ENCODE results near the gene STXBP1.
A peak's percentile ranks its signal among the peaks of the same experiment; 100 is the strongest.

The STXBP1 gene

DNA sequence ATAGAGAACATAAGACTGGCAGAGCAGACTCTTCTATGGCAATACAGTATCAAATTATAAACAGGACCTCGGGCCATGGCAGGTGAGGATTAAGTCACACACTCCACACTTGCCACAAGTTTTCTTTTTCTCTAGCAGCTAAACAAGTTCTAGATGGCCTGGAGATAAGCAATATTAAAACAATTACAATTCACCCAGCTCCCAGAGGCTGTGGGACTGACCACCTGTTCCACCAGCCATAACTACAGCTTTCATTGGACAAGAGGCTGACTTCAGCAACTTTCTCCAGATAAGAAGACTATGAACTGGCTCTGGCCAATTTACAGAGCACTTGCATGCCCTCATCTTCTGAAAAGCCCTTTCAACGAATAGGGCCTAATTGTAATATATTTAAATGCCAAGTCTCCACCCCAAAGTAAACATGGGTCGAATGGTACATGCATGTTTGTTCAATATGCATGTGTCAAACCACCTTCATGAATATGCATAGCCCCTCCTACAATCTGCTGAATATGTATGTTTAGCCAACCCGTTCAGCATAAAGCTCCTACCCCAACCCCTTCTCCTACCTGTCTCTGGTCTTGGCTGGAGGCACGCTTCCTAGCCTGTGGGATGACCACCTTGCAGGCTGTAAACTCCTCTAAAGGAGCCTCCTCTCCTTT, 88.6 kb downstream of the STXBP1 start:
- Mint-ChIP-seq H3K36me3 (peaks cover 7% of the 10 kb centered on the region), H3K27ac (peak overlapping the region; percentile 43), H3K4me3 (peak overlapping the region; percentile 74)

DNA sequence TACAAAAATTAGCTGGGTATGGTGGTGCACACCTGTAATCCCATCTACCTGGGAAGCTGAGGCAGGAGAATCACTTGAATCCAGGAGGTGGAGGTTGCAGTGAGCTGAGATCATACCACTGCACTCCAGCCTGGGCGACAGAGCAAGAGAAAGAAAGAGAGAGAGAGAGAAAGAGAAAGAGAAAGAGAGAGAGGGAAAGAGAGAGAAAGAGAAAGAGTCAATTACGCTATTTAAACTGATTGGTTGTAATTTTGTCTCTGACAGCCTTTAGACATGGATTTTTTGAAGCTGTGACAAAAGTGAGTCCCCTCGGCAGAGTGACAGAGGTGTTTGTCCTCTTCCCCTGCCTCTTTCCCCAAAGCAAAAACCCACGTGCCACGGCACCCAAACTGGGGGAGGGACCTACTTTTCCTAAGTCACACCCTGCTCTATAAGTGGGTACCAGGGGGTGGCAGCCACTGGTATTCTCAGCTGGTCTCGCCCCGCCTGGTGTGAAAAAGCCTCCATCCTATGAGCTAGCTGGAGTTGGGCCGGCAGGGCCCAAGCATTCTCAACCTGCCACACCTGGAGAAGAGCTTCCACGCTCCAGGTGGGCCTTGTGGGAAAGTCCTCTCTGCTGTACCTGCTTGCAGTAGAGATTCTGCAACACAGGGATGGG, 91.3 kb downstream of the STXBP1 start:
- H3K4me3 Mint-ChIP-seq = no peak overlapping the region
- DNase-seq (ENCODE audit: low spot score in 2 of 2) (no peak), ATAC-seq (no peak)
- peaks cover 31% of the 10 kb centered on the region for H3K4me1 Mint-ChIP-seq
- peaks cover 7% of the 10 kb centered on the region for H3K36me3 Mint-ChIP-seq
- H3K9me3 Mint-ChIP-seq = no peaks in the 10 kb centered on the region
- peak overlapping the region; percentile 15 for H3K27ac Mint-ChIP-seq

More for the DNA sequence above, 88.6 kb downstream of the STXBP1 start:
- no peak for DNase-seq (ENCODE audit: low spot score in 2 of 2)
- Mint-ChIP-seq H3K4me1 (peaks cover 22% of the 10 kb centered on the region), H3K9me3 (no peaks in the 10 kb centered on the region)
- ATAC-seq = no peak

DNA sequence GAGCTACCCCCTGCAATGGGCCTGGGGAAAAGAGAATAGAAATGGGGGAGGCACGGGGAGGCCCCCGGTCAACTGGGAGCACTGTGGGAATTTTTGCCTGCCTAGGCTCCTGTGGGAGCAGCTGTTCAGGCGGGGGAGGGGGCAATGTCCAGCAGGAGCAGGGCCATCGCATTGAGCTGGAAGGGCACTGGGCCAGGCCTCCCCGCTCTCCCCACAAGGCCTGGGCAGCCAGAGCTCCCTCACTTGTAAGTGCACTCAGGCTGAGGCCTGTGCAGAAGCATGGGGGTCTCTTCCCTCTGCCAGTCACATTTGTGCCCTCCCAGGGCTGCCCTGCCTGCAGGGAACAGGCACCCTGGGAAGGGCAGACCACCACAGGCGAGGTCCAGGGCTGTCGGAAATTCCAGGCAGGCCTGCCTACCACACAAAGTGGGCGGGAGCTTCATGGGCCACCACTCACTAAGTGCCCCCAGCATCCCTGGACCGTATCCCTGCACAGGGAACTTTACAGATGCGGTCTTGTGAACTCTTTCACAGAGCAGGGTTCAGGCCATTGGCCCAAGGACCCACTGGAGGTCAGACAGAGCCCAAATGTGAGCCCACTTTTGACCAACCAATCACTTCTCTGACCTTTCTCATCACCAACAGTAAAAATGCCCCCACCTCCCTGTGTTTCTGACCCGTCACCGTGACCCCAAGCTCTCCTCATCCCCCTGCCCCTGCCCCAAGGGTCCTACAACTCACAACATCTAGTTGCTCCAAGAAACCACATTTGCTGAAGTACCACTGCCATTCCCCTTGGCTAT, 93.7 kb downstream of the STXBP1 start:
- H3K36me3 Mint-ChIP-seq = no peaks in the 10 kb centered on the region
- no peak overlapping the region for H3K4me3 Mint-ChIP-seq
- no peaks in the 10 kb centered on the region for H3K9me3 Mint-ChIP-seq
- DNase-seq (ENCODE audit: low spot score in 2 of 2) = no peak
- no peak overlapping the region for H3K27ac Mint-ChIP-seq
- no peak for ATAC-seq
- peaks cover 22% of the 10 kb centered on the region for H3K4me1 Mint-ChIP-seq

DNA sequence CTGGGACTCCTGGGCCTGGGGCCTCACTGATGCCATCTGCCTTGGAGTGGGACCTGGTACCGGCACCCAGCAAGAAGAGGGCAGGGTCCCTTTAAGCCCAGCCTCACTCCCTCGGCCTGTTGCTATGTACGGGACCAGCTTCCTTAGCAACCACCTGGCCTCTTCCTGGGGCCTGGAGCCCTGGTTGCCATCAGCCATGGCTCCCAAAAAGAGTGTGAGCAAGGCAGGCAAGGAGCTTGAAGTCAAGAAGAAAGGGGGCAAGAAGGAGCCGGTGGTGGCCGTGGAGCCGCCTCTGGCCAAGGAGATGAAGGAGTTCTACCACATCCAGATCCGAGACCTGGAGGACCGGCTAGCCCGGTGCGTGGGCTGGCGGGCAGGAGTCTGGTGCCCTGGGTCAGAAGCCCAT, 94.8 kb downstream of the STXBP1 start, which contains the start of gene CFAP157:
Gene CFAP157 (plus strand): TSS at position 153 of the 406 bp plus-strand sequence. CDS start 44 bp downstream, at position 197.
- Mint-ChIP-seq H3K9me3 (no peaks in the 10 kb centered on the region), H3K36me3 (peaks cover 7% of the 10 kb centered on the region), H3K27ac (peak within 1 kb of the TSS; percentile 77), H3K4me3 (no peak within 1 kb of the TSS), H3K4me1 (peaks cover 28% of the 10 kb centered on the region)
- DNase-seq (ENCODE audit: low spot score in 2 of 2) (no peak), ATAC-seq (no peak)

DNA sequence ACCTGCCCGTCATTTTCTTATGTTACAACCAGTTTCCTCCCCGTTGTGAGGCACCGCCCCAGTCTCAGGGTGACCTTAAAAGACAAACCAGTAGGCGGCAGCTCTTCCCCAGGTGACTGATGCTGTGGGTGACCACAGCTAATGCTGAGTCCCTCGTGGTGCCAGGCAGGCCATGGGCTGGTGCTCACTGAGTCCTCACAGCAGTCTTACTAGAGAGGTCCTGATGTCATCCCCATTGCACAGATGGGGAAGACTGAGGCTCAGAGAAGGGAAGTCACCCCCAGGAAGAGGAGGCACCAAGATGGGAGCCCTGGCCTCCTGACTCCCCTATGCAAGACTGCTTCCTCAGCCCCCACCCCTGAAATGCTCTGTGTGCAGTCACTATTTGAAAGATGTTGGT, 95.7 kb downstream of the STXBP1 start:
- DNase-seq (ENCODE audit: low spot score in 2 of 2) (no peak), ATAC-seq (peak; percentile 95)
- H3K4me3 Mint-ChIP-seq = no peak overlapping the region
- no peaks in the 10 kb centered on the region for H3K9me3 Mint-ChIP-seq
- H3K27ac Mint-ChIP-seq = peak overlapping the region; percentile 77
- peaks cover 28% of the 10 kb centered on the region for H3K4me1 Mint-ChIP-seq
- H3K36me3 Mint-ChIP-seq = peaks cover 7% of the 10 kb centered on the region

DNA sequence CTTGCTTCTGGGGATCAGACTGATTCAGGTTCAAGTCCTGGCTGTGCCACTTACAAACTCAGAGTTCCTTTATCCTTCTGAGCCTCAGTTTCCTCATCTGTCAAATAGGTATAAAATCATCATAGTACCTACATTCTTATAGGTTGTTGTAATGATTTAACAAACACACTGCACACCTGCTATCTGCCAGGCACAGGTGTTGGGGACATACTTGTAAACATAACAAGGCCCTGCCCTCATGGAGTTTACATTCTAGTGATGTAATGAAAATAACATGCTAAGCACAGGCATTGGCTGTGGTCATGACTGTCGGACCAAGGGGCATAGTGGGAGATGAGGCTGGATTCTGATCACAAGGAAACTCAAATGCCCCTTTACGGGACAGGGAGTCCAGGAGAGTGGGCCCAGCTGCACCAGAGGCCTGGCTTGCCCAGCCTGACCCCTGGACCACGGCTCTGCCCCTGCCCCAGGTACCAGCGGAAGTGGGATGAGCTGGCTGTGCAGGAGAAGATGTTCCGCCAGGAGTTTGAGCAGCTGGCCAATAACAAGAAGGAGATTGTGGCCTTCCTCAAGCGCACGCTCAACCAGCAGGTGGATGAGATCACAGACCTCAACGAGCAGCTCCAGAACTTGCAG, 97.0 kb downstream of the STXBP1 start:
- Mint-ChIP-seq H3K9me3 (no peaks in the 10 kb centered on the region), H3K36me3 (peaks cover 7% of the 10 kb centered on the region)
- no peak for ATAC-seq

DNA sequence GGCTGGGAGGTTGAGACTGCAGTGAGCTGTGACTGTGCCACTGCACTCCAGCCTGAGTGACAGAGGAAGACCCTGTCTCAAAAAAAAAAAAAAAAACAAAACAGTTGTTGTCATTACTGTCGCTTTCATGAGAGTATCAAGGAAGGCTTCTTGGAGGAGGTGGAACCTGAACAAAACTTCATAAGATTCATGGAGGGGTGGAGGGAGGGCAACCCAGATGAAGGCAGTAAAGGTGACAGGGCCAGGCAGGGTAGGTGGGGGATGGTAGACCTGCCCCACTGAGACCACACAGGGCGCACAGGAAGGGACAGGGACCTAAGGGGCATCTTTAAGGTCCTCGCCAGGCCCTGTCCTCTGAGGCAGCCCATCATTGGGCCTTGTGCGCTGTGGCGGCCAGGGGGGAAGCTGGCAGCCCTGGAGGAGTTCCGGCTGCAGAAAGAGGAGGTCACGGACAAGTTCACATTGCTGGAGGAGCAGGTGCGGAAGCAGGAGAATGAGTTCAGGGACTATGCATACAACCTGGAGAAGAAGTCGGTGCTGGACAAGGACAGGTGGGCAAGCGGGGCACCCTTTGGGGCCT, 98.2 kb downstream of the STXBP1 start:
- Mint-ChIP-seq H3K4me1 (peaks cover 35% of the 10 kb centered on the region), H3K9me3 (no peaks in the 10 kb centered on the region), H3K27ac (peak overlapping the region; percentile 66), H3K4me3 (no peak overlapping the region), H3K36me3 (peaks cover 8% of the 10 kb centered on the region)
- ATAC-seq (no peak), DNase-seq (ENCODE audit: low spot score in 2 of 2) (no peak)

More for the DNA sequence above, 97.0 kb downstream of the STXBP1 start:
- DNase-seq (ENCODE audit: low spot score in 2 of 2) = no peak
- H3K4me1 Mint-ChIP-seq = peaks cover 28% of the 10 kb centered on the region
- no peak overlapping the region for H3K4me3 Mint-ChIP-seq
- H3K27ac Mint-ChIP-seq = no peak overlapping the region

DNA sequence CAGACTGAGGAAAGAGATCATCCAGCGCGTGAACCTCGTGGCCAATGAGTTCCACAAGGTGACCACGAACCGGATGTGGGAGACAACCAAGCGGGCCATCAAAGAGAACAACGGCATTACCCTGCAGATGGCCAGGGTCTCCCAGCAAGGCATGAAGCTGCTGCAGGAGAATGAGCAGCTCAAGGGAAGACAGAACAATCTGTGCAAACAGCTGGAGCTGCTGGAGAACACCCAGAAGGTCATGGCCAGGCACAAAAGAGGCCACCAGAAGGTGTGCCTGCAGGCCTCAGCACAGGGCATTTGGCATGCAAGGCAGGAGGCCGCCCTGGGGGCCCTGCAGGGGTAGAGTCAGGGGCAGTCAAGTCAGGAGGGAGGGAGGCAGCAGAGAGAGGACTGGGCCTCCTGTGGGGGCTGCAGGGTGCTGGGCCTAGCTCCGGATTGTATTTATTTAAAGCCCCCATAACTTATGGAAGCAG, 99.2 kb downstream of the STXBP1 start:
- no peak for DNase-seq (ENCODE audit: low spot score in 2 of 2)
- Mint-ChIP-seq H3K36me3 (peaks cover 14% of the 10 kb centered on the region), H3K4me3 (no peak overlapping the region), H3K4me1 (peaks cover 45% of the 10 kb centered on the region), H3K27ac (peak overlapping the region; percentile 66), H3K9me3 (no peaks in the 10 kb centered on the region)
- no peak for ATAC-seq

DNA sequence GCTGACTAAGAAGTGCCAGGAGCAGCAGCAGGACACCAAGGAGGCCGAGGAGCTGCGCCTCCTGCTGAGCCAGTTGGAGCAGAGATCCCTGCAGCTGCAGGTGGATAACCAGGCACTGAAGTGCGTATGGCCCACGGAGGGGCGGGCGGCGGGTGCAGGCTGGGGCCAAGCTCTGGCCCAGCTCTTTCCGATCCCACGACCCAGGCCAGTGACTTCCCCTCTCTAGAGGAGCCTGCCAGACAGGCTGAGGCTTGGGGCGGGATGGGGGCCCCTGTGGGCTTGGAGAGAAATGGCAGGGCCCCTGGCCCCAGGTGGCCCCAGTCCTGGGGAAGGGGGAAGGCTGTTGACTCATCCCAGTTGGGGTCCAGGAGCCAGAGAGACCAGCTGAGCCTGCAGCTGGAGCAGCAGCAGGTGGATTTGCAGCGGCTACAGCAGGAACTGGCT, 99.8 kb downstream of the STXBP1 start:
- Mint-ChIP-seq H3K27ac (peak overlapping the region; percentile 66), H3K4me1 (peaks cover 47% of the 10 kb centered on the region), H3K9me3 (no peaks in the 10 kb centered on the region), H3K4me3 (no peak overlapping the region), H3K36me3 (peaks cover 14% of the 10 kb centered on the region)
- no peak for DNase-seq (ENCODE audit: low spot score in 2 of 2)
- no peak for ATAC-seq

DNA sequence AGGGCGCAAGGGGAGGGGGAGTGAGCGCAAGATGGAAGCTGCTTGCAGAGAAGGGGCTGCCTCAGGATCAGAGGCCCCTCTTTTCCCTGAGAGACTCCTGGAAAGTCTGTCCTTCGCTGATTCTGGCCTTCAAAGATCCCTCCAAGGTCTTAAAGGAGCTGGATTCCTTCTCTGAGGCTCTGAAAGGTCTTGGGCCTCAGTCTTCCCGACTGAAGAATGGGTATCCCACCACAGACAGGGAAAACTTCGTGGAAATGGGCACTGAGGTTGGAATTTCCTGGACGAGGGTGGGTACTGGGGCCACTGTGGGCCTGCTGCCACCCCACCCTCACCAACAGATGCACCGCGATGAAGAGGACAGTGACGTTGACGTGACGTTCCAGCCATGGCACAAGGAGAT, 100.3 kb downstream of the STXBP1 start:
- no peak overlapping the region for H3K27ac Mint-ChIP-seq
- H3K36me3 Mint-ChIP-seq = peaks cover 14% of the 10 kb centered on the region
- ATAC-seq = no peak
- H3K9me3 Mint-ChIP-seq = no peaks in the 10 kb centered on the region
- peaks cover 44% of the 10 kb centered on the region for H3K4me1 Mint-ChIP-seq
- H3K4me3 Mint-ChIP-seq = no peak overlapping the region
- DNase-seq (ENCODE audit: low spot score in 2 of 2) = no peak

DNA sequence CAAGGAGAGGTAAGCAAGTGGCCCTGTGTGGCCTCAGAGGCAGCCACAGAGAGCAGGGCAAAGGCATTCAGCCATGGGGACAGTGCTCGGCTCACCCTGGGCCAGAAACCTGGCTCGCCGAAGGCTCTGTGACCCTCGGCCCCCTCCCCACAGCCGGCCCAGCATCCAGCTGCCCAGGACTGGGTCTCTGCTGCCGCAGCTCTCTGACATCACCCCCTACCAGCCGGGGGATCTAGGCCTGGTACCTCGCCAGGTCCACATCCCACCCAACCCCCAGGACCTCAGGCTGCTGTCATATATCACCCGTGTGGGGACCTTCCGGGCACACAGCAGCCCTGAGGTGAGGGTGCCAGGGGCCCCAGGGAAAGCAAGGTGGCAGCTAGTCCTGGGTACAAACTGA, 100.8 kb downstream of the STXBP1 start:
- H3K9me3 Mint-ChIP-seq = no peaks in the 10 kb centered on the region
- no peak for ATAC-seq
- DNase-seq (ENCODE audit: low spot score in 2 of 2) = no peak
- no peak overlapping the region for H3K4me3 Mint-ChIP-seq
- H3K4me1 Mint-ChIP-seq = peaks cover 39% of the 10 kb centered on the region
- peaks cover 14% of the 10 kb centered on the region for H3K36me3 Mint-ChIP-seq
- H3K27ac Mint-ChIP-seq = no peak overlapping the region

DNA sequence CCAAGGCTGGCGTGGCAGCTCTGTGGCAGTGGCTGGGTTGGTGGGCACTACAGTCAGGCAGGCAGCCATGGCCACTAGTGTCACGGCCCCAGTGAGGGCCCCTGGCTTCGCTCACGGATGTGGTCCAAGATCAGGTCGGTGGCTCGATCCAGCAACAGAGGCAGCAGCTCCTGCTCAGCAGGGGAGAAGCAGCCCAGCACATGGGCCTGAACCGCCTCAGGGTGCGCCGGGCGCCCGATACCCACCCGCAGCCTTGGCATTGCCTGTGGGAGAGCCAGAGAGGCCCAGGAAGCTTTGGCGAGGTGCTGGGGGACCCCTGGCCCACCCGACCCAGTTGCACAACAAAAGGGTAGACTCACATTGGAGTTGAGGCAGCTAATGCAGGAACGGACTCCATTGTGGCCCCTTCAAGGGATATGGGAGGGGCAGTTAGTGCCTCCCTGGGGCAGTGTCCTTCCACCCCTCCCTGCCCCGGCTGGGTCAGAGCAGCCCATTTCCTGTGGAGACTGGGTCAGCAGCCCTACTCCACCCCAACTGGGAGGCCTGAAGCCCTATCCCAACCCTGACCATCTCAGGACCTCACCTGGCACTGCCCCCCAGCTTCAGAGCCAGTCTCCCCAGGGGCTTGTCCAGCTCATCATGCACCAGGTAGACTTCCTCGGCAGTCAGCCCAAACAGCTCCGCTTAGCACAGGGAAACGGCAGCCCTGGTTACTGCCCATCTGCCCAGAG, 102.1 kb downstream of the STXBP1 start:
- H3K4me1 Mint-ChIP-seq = peaks cover 39% of the 10 kb centered on the region
- peak overlapping the region; percentile 56 for H3K27ac Mint-ChIP-seq

DNA sequence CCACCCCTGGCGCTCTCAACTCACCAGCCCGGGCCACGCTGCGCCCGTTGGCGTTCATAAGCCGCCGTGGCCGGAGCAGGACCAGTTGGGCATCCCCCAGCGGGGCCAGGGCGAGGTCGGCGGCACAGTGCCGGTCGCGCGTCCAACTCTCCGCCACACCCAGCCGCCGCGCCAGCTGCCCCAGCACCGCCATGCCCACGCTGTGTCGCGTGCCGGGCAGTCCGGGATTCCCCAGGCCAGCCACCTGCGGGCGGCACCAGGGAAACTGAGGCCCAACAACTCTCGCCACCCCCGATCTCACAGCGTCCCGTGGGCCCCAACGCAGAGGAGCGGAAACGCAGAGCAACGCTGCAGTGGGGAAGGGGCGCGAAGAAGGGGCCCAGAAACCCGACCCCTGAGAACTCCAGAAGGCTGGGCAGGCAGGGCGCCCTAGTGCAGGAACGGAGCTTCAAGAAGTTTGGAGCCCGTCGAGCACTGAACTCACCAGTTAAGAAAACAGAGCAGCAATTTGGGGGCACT, 102.9 kb downstream of the STXBP1 start:
- ATAC-seq = no peak
- no peaks in the 10 kb centered on the region for H3K9me3 Mint-ChIP-seq
- peak overlapping the region; percentile 94 for H3K4me3 Mint-ChIP-seq
- peaks cover 20% of the 10 kb centered on the region for H3K36me3 Mint-ChIP-seq
- DNase-seq (ENCODE audit: low spot score in 2 of 2) = no peak
- peak overlapping the region; percentile 95 for H3K27ac Mint-ChIP-seq
- H3K4me1 Mint-ChIP-seq = peaks cover 46% of the 10 kb centered on the region

More for the DNA sequence above, 102.1 kb downstream of the STXBP1 start:
- Mint-ChIP-seq H3K9me3 (no peaks in the 10 kb centered on the region), H3K36me3 (peaks cover 14% of the 10 kb centered on the region), H3K4me3 (peak overlapping the region; percentile 94)
- DNase-seq (ENCODE audit: low spot score in 2 of 2) (no peak), ATAC-seq (no peak)
